HG03196 (cell line): ENCODE measurements around the gene SDK2.
"Not testable (repeated sequence)": the region's sequence is repeated elsewhere in the genome, so short reads cannot be mapped to it uniquely, and the experiment has no call there.

Experiments used
- ATAC-seq: cut with Tn5 transposase; IDR thresholded peaks from one replicate; pipeline ENCODE4 v1.9.1; 2021; ENCODE audit not compliant: unreplicated experiment

The SDK2 gene

GRCh38 chr17:73337330-73337710 is 306.9 kb downstream of the SDK2 start:
- no peak for ATAC-seq

GRCh38 chr17:73336408-73337329 is 307.6 kb downstream of the SDK2 start:
- ATAC-seq, result no peak

- ATAC-seq, result no peak
Observed at GRCh38 chr17:73335591-73336407, 308.4 kb downstream of the SDK2 start.

- no peak for ATAC-seq
Observed at GRCh38 chr17:73334771-73335513, 309.3 kb downstream of the SDK2 start.

GRCh38 chr17:73333445-73333844 is 310.8 kb downstream of the SDK2 start:
- ATAC-seq, result not testable (repeated sequence)

- ATAC-seq, result no peak
Observed at GRCh38 chr17:73331060-73331459, 313.2 kb downstream of the SDK2 start.

GRCh38 chr17:73327676-73328075 is 316.6 kb downstream of the SDK2 start:
- no peak for ATAC-seq

- ATAC-seq, result no peak
Observed at GRCh38 chr17:73325527-73325842, 318.8 kb downstream of the SDK2 start.

GRCh38 chr17:73324711-73325526 is 319.3 kb downstream of the SDK2 start:
- no peak for ATAC-seq

GRCh38 chr17:73324160-73324475 is 320.1 kb downstream of the SDK2 start:
- no peak for ATAC-seq

- no peak for ATAC-seq
Observed at GRCh38 chr17:73323409-73324159, 320.7 kb downstream of the SDK2 start.

- no peak for ATAC-seq
Observed at GRCh38 chr17:73320601-73321264, 323.5 kb downstream of the SDK2 start.

GRCh38 chr17:73319766-73320165 is 324.5 kb downstream of the SDK2 start:
- no peak for ATAC-seq

- no peak for ATAC-seq
Observed at GRCh38 chr17:73318836-73319235, 325.4 kb downstream of the SDK2 start.

- ATAC-seq, result no peak
Observed at GRCh38 chr17:73318427-73318813, 325.8 kb downstream of the SDK2 start.

- no peak for ATAC-seq
Observed at GRCh38 chr17:73317513-73318426, 326.5 kb downstream of the SDK2 start.

- ATAC-seq, result peak; percentile 58
Observed at GRCh38 chr17:73316919-73317505, 327.2 kb downstream of the SDK2 start.

GRCh38 chr17:73315471-73315870 is 328.8 kb downstream of the SDK2 start:
- ATAC-seq, result no peak
